ENCODE measurements around the gene NCBP2L. TPM values are rescaled to one million over a fixed set of nuclear protein-coding genes. Genes with fewer than 3 reads are reported as not detected.

NCBP2L gene
- polyA plus RNA-seq, 2 donors, result 0.02 TPM; not detected in 1

- no peaks in the 10 kb centered on the region for H3K9me3 ChIP-seq (ENCODE audit: control insufficient read depth in 2 of 2, insufficient read depth in 1 of 2, low read depth in 1 of 2, low read length in 1 of 2)
- H3K27me3 ChIP-seq (ENCODE audit: control insufficient read depth in 1 of 2, insufficient read depth in 2 of 2, low read length in 2 of 2), result peaks cover 0 to 4% of the 10 kb centered on the region in 2 donors
- no peaks in the 10 kb centered on the region for H3K36me3 ChIP-seq (ENCODE audit: control insufficient read depth in 2 of 2, insufficient read depth in 2 of 2, low read length in 1 of 2)
- H3K27ac ChIP-seq (ENCODE audit: low read depth in 2 of 2, low read length in 1 of 2), result no peak overlapping the region
- no peaks in the 10 kb centered on the region for H3K4me1 ChIP-seq (ENCODE audit: control insufficient read depth in 2 of 2, insufficient read depth in 2 of 2, low read length in 1 of 2)
- H3K4me3 ChIP-seq (ENCODE audit: low read depth in 1 of 2, low read length in 2 of 2), result no peak overlapping the region
- 78 to 81% methylated on average over 2 of the region's 2 CpGs for WGBS, 2 donors
Measured at GRCh38 chrX:107836958-107837357, 59.4 kb downstream of the NCBP2L start.

GRCh38 chrX:107840971-107841370 is 63.4 kb downstream of the NCBP2L start:
- Histone ChIP-seq H3K36me3 (ENCODE audit: control insufficient read depth in 2 of 2, insufficient read depth in 2 of 2, low read length in 1 of 2) (no peaks in the 10 kb centered on the region), H3K27ac (ENCODE audit: low read depth in 2 of 2, low read length in 1 of 2) (no peak overlapping the region), H3K4me3 (ENCODE audit: low read depth in 1 of 2, low read length in 2 of 2) (no peak overlapping the region), H3K4me1 (ENCODE audit: control insufficient read depth in 2 of 2, insufficient read depth in 2 of 2, low read length in 1 of 2) (no peaks in the 10 kb centered on the region), H3K27me3 (ENCODE audit: control insufficient read depth in 1 of 2, insufficient read depth in 2 of 2, low read length in 2 of 2) (peaks cover 0 to 4% of the 10 kb centered on the region in 2 donors), H3K9me3 (ENCODE audit: control insufficient read depth in 2 of 2, insufficient read depth in 1 of 2, low read depth in 1 of 2, low read length in 1 of 2) (no peaks in the 10 kb centered on the region)
- WGBS, 2 donors, result 83 to 95% methylated on average over 15 of the region's 15 CpGs

- Histone ChIP-seq H3K36me3 (ENCODE audit: control insufficient read depth in 2 of 2, insufficient read depth in 2 of 2, low read length in 1 of 2) (no peaks in the 10 kb centered on the region), H3K4me3 (ENCODE audit: low read depth in 1 of 2, low read length in 2 of 2) (no peak overlapping the region), H3K9me3 (ENCODE audit: control insufficient read depth in 2 of 2, insufficient read depth in 1 of 2, low read depth in 1 of 2, low read length in 1 of 2) (no peaks in the 10 kb centered on the region), H3K4me1 (ENCODE audit: control insufficient read depth in 2 of 2, insufficient read depth in 2 of 2, low read length in 1 of 2) (no peaks in the 10 kb centered on the region), H3K27ac (ENCODE audit: low read depth in 2 of 2, low read length in 1 of 2) (no peak overlapping the region), H3K27me3 (ENCODE audit: control insufficient read depth in 1 of 2, insufficient read depth in 2 of 2, low read length in 2 of 2) (peaks cover 0 to 4% of the 10 kb centered on the region in 2 donors)
- WGBS, 2 donors, result 68 to 83% methylated on average over 6 of the region's 6 CpGs
Measured at GRCh38 chrX:107842715-107843400, 65.3 kb downstream of the NCBP2L start.

Other genes starting within 250 kb of the NCBP2L start
- gene PRPS1, start 149.2 kb upstream of the NCBP2L start, polyA plus RNA-seq, result 10 to 100 TPM in 1 of 2 donors, 1 to 10 TPM in 1; 2.7 to 10.2 TPM
- 10 to 100 TPM; 62.5 to 64.5 TPM for gene TSC22D3, start 1.9 kb upstream of the NCBP2L start, polyA plus RNA-seq
- gene MID2, start 48.1 kb downstream of the NCBP2L start, polyA plus RNA-seq, result 1 to 10 TPM; 3.3 to 7.9 TPM
- not detected for gene TEX13B, start 204.6 kb downstream of the NCBP2L start, polyA plus RNA-seq